HepG2 (cell line): Measurements from ENCODE around the gene PTPRCAP. TPM values are rescaled to one million over a fixed set of nuclear protein-coding genes. Genes with fewer than 3 reads are reported as not detected.

Source experiments
- AGO1 ChIP-seq: fragments of 200-400 bp; formaldehyde crosslinking; IDR thresholded peaks from 2 replicates; pipeline ENCODE4 v1.6.1; 2017; ENCODE audit warnings: mild to moderate bottlenecking, low read depth, low read length, moderate library complexity; ENCODE audit not compliant: poor library complexity, severe bottlenecking
- CCDC6 ChIP-seq: sonication (generic); formaldehyde crosslinking; IDR thresholded peaks from 2 replicates; pipeline ENCODE4 v1.8.1; 2022; ENCODE audit warnings: mild to moderate bottlenecking, missing genetic modification reagents, moderate library complexity
- FOXP1 ChIP-seq, 2 experiments: fragments of 450-650 bp in 1 of 2; IDR thresholded peaks; 2 replicates each; pipeline ENCODE4 v1.6.1; 2017 to 2018; ENCODE audit warnings: antibody characterized with exemption in 1 of 2
- GPN1 ChIP-seq: sonication (generic); formaldehyde crosslinking; IDR thresholded peaks from 2 replicates; pipeline ENCODE4 v1.5.1; 2020; ENCODE audit warnings: missing genetic modification reagents, borderline replicate concordance
- HCFC1 ChIP-seq: fragments of 150-350 bp; IDR thresholded peaks from 2 replicates; pipeline ENCODE4 v1.6.1; 2014; ENCODE audit warnings: low read depth, low read length
- KLF15 ChIP-seq: sonication (generic); formaldehyde crosslinking; IDR thresholded peaks from 2 replicates; pipeline ENCODE4 v1.8.1; 2023; ENCODE audit warnings: borderline replicate concordance, mild to moderate bottlenecking, inconsistent platforms, missing genetic modification reagents, mixed read lengths
- NFATC3 ChIP-seq: sonication (generic); formaldehyde crosslinking; IDR thresholded peaks from 2 replicates; pipeline ENCODE4 v1.5.1; 2020; ENCODE audit warnings: mild to moderate bottlenecking, missing genetic modification reagents
- PTBP1 ChIP-seq: fragments of 200-400 bp; formaldehyde crosslinking; IDR thresholded peaks from 2 replicates; pipeline ENCODE4 v1.6.1; 2018; ENCODE audit warnings: low read length, low read depth; ENCODE audit not compliant: poor library complexity, severe bottlenecking
- REPIN1 ChIP-seq: sonication (generic); formaldehyde crosslinking; IDR thresholded peaks from 2 replicates; pipeline ENCODE4 v1.8.0; 2022; ENCODE audit warnings: missing genetic modification reagents, low read depth, mild to moderate bottlenecking, borderline replicate concordance
- SIX4 ChIP-seq: sonication (generic); formaldehyde crosslinking; IDR thresholded peaks from 2 replicates; pipeline ENCODE4 v1.4.0; 2020; ENCODE audit warnings: missing genetic modification reagents
- SMARCE1 ChIP-seq: fragments of 450-650 bp; IDR thresholded peaks from 2 replicates; pipeline ENCODE4 v1.6.1; 2017; ENCODE audit warnings: borderline replicate concordance
- TGIF2 ChIP-seq: IDR thresholded peaks from 2 replicates; pipeline ENCODE4 v1.6.1; 2016; ENCODE audit warnings: control low read depth, missing compliant biosample characterization
- TRAFD1 ChIP-seq: sonication (generic); formaldehyde crosslinking; IDR thresholded peaks from 2 replicates; pipeline ENCODE4 v1.5.1; 2020; ENCODE audit warnings: missing genetic modification reagents, mild to moderate bottlenecking, borderline replicate concordance
- UBTF ChIP-seq: sonication (generic); formaldehyde crosslinking; IDR thresholded peaks from 2 replicates; pipeline ENCODE4 v1.4.0; 2020; ENCODE audit warnings: mild to moderate bottlenecking, missing genetic modification reagents
- ZBTB33 ChIP-seq: sonication (generic); formaldehyde crosslinking; IDR thresholded peaks from 2 replicates; pipeline ENCODE4 v1.4.0; 2020; ENCODE audit warnings: missing genetic modification reagents
- ZBTB8A ChIP-seq: sonication (generic); formaldehyde crosslinking; IDR thresholded peaks from 2 replicates; pipeline ENCODE4 v1.4.0; 2020; ENCODE audit warnings: mild to moderate bottlenecking, low read depth, missing genetic modification reagents, borderline replicate concordance
- ZMYM3 ChIP-seq: sonication (generic); formaldehyde crosslinking; IDR thresholded peaks from 2 replicates; pipeline ENCODE4 v1.5.1; 2020; ENCODE audit warnings: mild to moderate bottlenecking, missing genetic modification reagents
- ZNF160 ChIP-seq: sonication (generic); formaldehyde crosslinking; IDR thresholded peaks from 2 replicates; pipeline ENCODE4 v1.8.0; 2022; ENCODE audit warnings: mild to moderate bottlenecking, inconsistent platforms, missing genetic modification reagents
- ZNF256 ChIP-seq: sonication (generic); formaldehyde crosslinking; conservative IDR thresholded peaks from 2 replicates; pipeline ENCODE4 v1.4.0; 2020; ENCODE audit warnings: missing genetic modification reagents
- ZNF260 ChIP-seq: sonication (generic); formaldehyde crosslinking; IDR thresholded peaks from 2 replicates; pipeline ENCODE4 v1.4.0; 2020; ENCODE audit warnings: missing genetic modification reagents, low read depth, mild to moderate bottlenecking, borderline replicate concordance
- ZNF34 ChIP-seq: sonication (generic); formaldehyde crosslinking; IDR thresholded peaks from 2 replicates; pipeline ENCODE4 v1.4.0; 2020; ENCODE audit warnings: mild to moderate bottlenecking, missing genetic modification reagents, borderline replicate concordance
- ZNF468 ChIP-seq: sonication (generic); formaldehyde crosslinking; IDR thresholded peaks from 2 replicates; pipeline ENCODE4 v1.8.0; 2022; ENCODE audit warnings: mild to moderate bottlenecking, moderate library complexity, missing genetic modification reagents
- ZNF501 ChIP-seq: sonication (generic); formaldehyde crosslinking; IDR thresholded peaks from 2 replicates; pipeline ENCODE4 v1.5.1; 2020; ENCODE audit warnings: mild to moderate bottlenecking, moderate library complexity, missing genetic modification reagents
- ZNF652 ChIP-seq: IDR thresholded peaks from 2 replicates; pipeline ENCODE4 v1.6.1; 2016; ENCODE audit warnings: low read depth, borderline replicate concordance
- ZNF780A ChIP-seq: sonication (generic); formaldehyde crosslinking; IDR thresholded peaks from 2 replicates; pipeline ENCODE4 v1.8.0; 2022; ENCODE audit warnings: mild to moderate bottlenecking, missing genetic modification reagents, moderate library complexity
- polyA plus RNA-seq, 8 experiments: library from polyadenylated mRNA; depleted of rRNA in 3 of 8; stranded (reverse) in 7 of 8; unstranded in 1 of 8; fragments of >200 nt; fragmentation: Illumina TruSeq in 4 of 8; extraction: Trizol in 4 of 8; gene quantifications; 2 replicates each; pipeline versions ENCODE4 v1.2.1 to v1.2.3, GENCODE V29; 2011 to 2016; ENCODE audit warnings: low read depth in 4 of 8, missing spikeins in 1 of 8, mixed read lengths in 1 of 8; ENCODE audit not compliant: insufficient read depth in 1 of 8
- total RNA-seq, 5 experiments: library from RNA; depleted of rRNA; stranded (reverse); fragments of >200 nt; fragmentation: Illumina TruSeq; extraction: Trizol; gene quantifications; 2 replicates each; pipeline ENCODE4 v1.2.3, GENCODE V29; 2016; ENCODE audit warnings: low read depth in 1 of 5

Gene PTPRCAP
- total and polyA plus RNA-seq, 2 of the 13 experiments (the other 11 are each of a cell fraction or from before 2014, with no cell fraction given) = 0.60 to 0.70 TPM

GRCh38 chr11:67468759-67469507 is 31.5 kb upstream of the PTPRCAP start, which contains the start of gene TMEM134 (continued):
- TF ChIP-seq ZMYM3 (CRISPR knock-in tag) = peak; percentile 82
- no peak for TF ChIP-seq ZNF652 (CRISPR knock-in tag)
- TF ChIP-seq ZBTB33 (CRISPR knock-in tag) = no peak
- peak; percentile 59; the same call in 1 of the 2 replicates for TF ChIP-seq CCDC6 (CRISPR knock-in tag)
- TF ChIP-seq PTBP1 = no peak
- TF ChIP-seq HCFC1 = peak; percentile 56; the same call in 1 of the 2 replicates
- TF ChIP-seq NFATC3 (CRISPR knock-in tag) = no peak
- TF ChIP-seq ZNF256 (CRISPR knock-in tag) = no peak
- TF ChIP-seq UBTF = peak; percentile 81
- TF ChIP-seq TRAFD1 = no peak
- TF ChIP-seq ZNF260 (CRISPR knock-in tag) = no peak
- TF ChIP-seq TGIF2 = 0 out of 2 replicates have a peak, but pooled peaks have one; percentile 14
- TF ChIP-seq GPN1 = no peak
- no peak for TF ChIP-seq ZBTB8A (CRISPR knock-in tag)
- no peak; the same call in 1 of the 2 replicates for TF ChIP-seq REPIN1 (CRISPR knock-in tag)
- TF ChIP-seq KLF15 (CRISPR knock-in tag) = no peak; the same call in 1 of the 2 replicates
- TF ChIP-seq ZNF501 (CRISPR knock-in tag) = peak; percentile 68; the same call in 1 of the 2 replicates
- no peak for TF ChIP-seq ZNF468 (CRISPR knock-in tag)
- TF ChIP-seq FOXP1 (IDR thresholded peaks at IDR 0.05) = no peak
- TF ChIP-seq FOXP1 (CRISPR knock-in tag; IDR thresholded peaks at IDR 0.05) = no peak
- no peak for TF ChIP-seq ZNF160 (CRISPR knock-in tag)
- peak; percentile 70; the same call in 1 of the 2 replicates for TF ChIP-seq ZNF34 (CRISPR knock-in tag)
- TF ChIP-seq SMARCE1 = no peak
- peak; percentile 15 for TF ChIP-seq AGO1
- TF ChIP-seq SIX4 (CRISPR knock-in tag) = no peak
- TF ChIP-seq ZNF780A = no peak
